SJSA1 (cell line): ENCODE measurements around the gene CDH9. TPM values are rescaled to one million over a fixed set of nuclear protein-coding genes. Genes with fewer than 3 reads are reported as not detected.

ENCODE experiments used
- DNase-seq, 2 experiments: peaks; one replicate each; pipeline ENCODE4 v3.0.0-alpha.2; 2015 to 2020; ENCODE audit warnings: low spot score in 2 of 2, low read depth in 1 of 2
- H3K27ac ChIP-seq: fragments of 250-450 bp; sonication (Bioruptor Pico); 2 replicates; pipeline ENCODE4 v1.5.1; 2020; ENCODE audit warnings: mild to moderate bottlenecking, moderate library complexity
- H3K27me3 ChIP-seq: fragments of 250-450 bp; sonication (Bioruptor Pico); replicated peaks from 2 replicates; pipeline ENCODE4 v1.5.1; 2020; ENCODE audit warnings: mild to moderate bottlenecking, moderate library complexity
- H3K36me3 ChIP-seq: fragments of 250-450 bp; sonication (Bioruptor Pico); 2 replicates; pipeline ENCODE4 v1.5.1; 2020; ENCODE audit warnings: mild to moderate bottlenecking
- H3K4me1 ChIP-seq: fragments of 250-450 bp; sonication (Bioruptor Pico); replicated peaks from 2 replicates; pipeline ENCODE4 v1.6.1; 2021; ENCODE audit warnings: mild to moderate bottlenecking
- H3K4me3 ChIP-seq: fragments of 250-450 bp; sonication (Bioruptor Pico); 2 replicates; pipeline ENCODE4 v1.5.1; 2020; ENCODE audit warnings: mild to moderate bottlenecking
- H3K9me3 ChIP-seq: fragments of 250-450 bp; sonication (Bioruptor Pico); replicated peaks from 2 replicates; pipeline ENCODE4 v1.5.1; 2020; ENCODE audit warnings: mild to moderate bottlenecking
- total RNA-seq: library from RNA; depleted of rRNA; stranded (reverse); fragments of >200 nt; shearing (Covaris generic); gene quantifications from 2 replicates; pipeline ENCODE4 v1.2.3, GENCODE V29; 2014

Gene CDH9
- total RNA-seq, 1 experiment from 2014 or later = not detected

DNA sequence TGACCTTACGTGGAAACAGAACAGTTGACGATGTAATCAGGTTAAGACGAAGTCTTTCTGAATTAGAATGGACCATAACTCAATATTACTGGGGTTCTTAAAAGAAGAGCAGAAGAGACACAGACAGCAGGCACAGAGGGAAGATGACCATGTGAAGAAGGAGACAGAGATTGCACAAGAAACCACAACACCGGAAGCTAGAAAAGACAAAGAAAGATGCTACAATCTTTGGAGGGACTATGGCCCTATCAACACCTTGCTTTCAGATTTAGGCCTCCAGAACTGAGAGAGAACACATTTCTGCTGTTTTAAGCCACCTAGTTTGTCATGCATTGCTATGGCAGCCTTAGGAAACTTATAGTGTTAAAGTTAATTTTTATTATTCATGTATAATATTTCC is 27.1 kb downstream of the CDH9 start:
- H3K4me3 ChIP-seq = no peak overlapping the region
- H3K4me1 ChIP-seq = no peaks in the 10 kb centered on the region
- no peaks in the 10 kb centered on the region for H3K36me3 ChIP-seq
- DNase-seq = no peak
- H3K27ac ChIP-seq = no peak overlapping the region
- no peaks in the 10 kb centered on the region for H3K9me3 ChIP-seq
- H3K27me3 ChIP-seq = no peaks in the 10 kb centered on the region

GRCh38 chr5:27010646-27011045 is 27.7 kb downstream of the CDH9 start:
- Histone ChIP-seq H3K4me3 (no peak overlapping the region), H3K36me3 (no peaks in the 10 kb centered on the region), H3K27ac (no peak overlapping the region), H3K4me1 (no peaks in the 10 kb centered on the region), H3K9me3 (no peaks in the 10 kb centered on the region), H3K27me3 (no peaks in the 10 kb centered on the region)
- no peak for DNase-seq

DNA sequence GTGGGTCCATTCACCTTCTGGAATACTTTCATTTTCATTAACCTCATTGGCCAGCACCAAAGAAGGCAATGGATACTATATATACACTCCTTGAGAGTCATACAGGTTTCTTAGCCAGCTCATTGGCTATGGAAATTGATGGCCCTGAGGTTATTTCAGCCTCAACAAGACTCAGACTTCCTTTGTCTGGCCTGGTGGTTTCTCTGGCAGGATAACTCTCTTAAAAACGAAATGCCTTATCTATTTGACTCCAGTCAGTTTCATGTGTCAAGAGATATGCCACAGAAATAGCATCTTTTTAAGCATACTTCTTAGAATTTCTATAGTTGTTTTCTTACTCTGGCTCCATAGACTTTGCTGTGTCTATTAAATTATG is 28.9 kb downstream of the CDH9 start:
- no peak overlapping the region for H3K27ac ChIP-seq
- no peaks in the 10 kb centered on the region for H3K4me1 ChIP-seq
- no peaks in the 10 kb centered on the region for H3K36me3 ChIP-seq
- no peaks in the 10 kb centered on the region for H3K9me3 ChIP-seq
- DNase-seq = no peak
- no peak overlapping the region for H3K4me3 ChIP-seq
- no peaks in the 10 kb centered on the region for H3K27me3 ChIP-seq

GRCh38 chr5:27008604-27009539 is 29.5 kb downstream of the CDH9 start:
- DNase-seq = no peak
- Histone ChIP-seq H3K4me3 (no peak overlapping the region), H3K36me3 (no peaks in the 10 kb centered on the region), H3K27ac (no peak overlapping the region), H3K27me3 (no peaks in the 10 kb centered on the region), H3K4me1 (no peaks in the 10 kb centered on the region), H3K9me3 (no peaks in the 10 kb centered on the region)

- Histone ChIP-seq H3K4me3 (no peak overlapping the region), H3K9me3 (no peaks in the 10 kb centered on the region), H3K27ac (no peak overlapping the region), H3K27me3 (no peaks in the 10 kb centered on the region), H3K4me1 (no peaks in the 10 kb centered on the region), H3K36me3 (no peaks in the 10 kb centered on the region)
- no peak for DNase-seq
Measured at GRCh38 chr5:27007121-27007520, 31.3 kb downstream of the CDH9 start.

GRCh38 chr5:26986985-26987384 is 51.4 kb downstream of the CDH9 start:
- Histone ChIP-seq H3K9me3 (no peaks in the 10 kb centered on the region), H3K4me3 (no peak overlapping the region), H3K27me3 (no peaks in the 10 kb centered on the region), H3K27ac (no peak overlapping the region), H3K4me1 (no peaks in the 10 kb centered on the region), H3K36me3 (no peaks in the 10 kb centered on the region)
- DNase-seq = no peak

DNA sequence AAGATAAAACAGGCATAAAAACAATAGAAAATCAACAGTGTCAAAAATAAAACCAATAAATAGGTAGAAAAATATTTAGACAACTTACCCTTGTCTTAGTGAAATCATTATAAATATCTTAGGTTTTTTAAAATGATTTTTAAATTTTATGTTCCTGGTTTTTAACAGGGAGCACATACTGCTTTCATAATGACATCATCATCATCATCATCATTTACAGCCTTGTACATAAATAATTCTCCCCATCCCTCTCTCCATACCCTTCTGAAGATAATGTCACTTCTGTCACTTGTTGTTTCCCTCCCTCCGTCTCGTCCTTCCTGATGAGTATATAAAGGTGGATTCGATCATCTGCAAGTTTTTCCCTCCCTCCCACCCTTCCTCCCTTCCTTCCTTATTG is 56.6 kb downstream of the CDH9 start:
- no peak overlapping the region for H3K4me3 ChIP-seq
- no peaks in the 10 kb centered on the region for H3K27me3 ChIP-seq
- H3K9me3 ChIP-seq = no peaks in the 10 kb centered on the region

GRCh38 chr5:26959290-26959689 is 79.1 kb downstream of the CDH9 start:
- Histone ChIP-seq H3K27me3 (no peaks in the 10 kb centered on the region), H3K4me3 (no peak overlapping the region), H3K36me3 (no peaks in the 10 kb centered on the region), H3K9me3 (no peaks in the 10 kb centered on the region), H3K27ac (no peak overlapping the region), H3K4me1 (no peaks in the 10 kb centered on the region)
- DNase-seq = no peak

More for the DNA sequence above, 56.6 kb downstream of the CDH9 start:
- no peaks in the 10 kb centered on the region for H3K4me1 ChIP-seq
- no peak overlapping the region for H3K27ac ChIP-seq
- no peaks in the 10 kb centered on the region for H3K36me3 ChIP-seq
- DNase-seq = no peak

- DNase-seq = no peak
- no peak overlapping the region for H3K4me3 ChIP-seq
Measured at GRCh38 chr5:26955161-26955560, 83.2 kb downstream of the CDH9 start.

DNA sequence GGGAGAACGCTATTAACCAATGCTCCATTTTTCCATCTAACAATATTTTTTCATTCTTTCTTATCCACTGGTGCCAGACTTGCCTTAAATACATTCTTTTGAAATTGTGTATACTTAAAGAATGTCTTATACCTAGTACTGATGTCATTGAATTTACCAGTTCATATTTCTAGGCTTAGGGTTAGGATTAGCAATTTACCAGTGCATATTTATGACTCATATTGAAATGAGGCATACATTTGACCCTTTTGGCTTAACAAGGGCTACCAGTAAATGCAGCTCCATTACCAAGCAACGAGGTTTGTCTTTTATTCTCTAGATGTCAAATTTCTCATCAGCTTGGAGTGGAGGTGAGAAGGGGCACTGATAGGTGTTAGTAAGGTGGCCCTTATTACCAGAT is 89.5 kb downstream of the CDH9 start:
- DNase-seq = no peak

More at GRCh38 chr5:26955161-26955560, 83.2 kb downstream of the CDH9 start:
- no peak overlapping the region for H3K27ac ChIP-seq
- no peaks in the 10 kb centered on the region for H3K9me3 ChIP-seq
- H3K27me3 ChIP-seq = no peaks in the 10 kb centered on the region
- no peaks in the 10 kb centered on the region for H3K4me1 ChIP-seq
- H3K36me3 ChIP-seq = no peaks in the 10 kb centered on the region

GRCh38 chr5:26945901-26946300 is 92.5 kb downstream of the CDH9 start:
- H3K4me1 ChIP-seq = no peaks in the 10 kb centered on the region
- DNase-seq = no peak

More for the DNA sequence above, 89.5 kb downstream of the CDH9 start:
- no peak overlapping the region for H3K27ac ChIP-seq
- H3K9me3 ChIP-seq = no peaks in the 10 kb centered on the region
- H3K4me3 ChIP-seq = no peak overlapping the region
- H3K27me3 ChIP-seq = no peaks in the 10 kb centered on the region
- no peaks in the 10 kb centered on the region for H3K4me1 ChIP-seq
- no peaks in the 10 kb centered on the region for H3K36me3 ChIP-seq

DNA sequence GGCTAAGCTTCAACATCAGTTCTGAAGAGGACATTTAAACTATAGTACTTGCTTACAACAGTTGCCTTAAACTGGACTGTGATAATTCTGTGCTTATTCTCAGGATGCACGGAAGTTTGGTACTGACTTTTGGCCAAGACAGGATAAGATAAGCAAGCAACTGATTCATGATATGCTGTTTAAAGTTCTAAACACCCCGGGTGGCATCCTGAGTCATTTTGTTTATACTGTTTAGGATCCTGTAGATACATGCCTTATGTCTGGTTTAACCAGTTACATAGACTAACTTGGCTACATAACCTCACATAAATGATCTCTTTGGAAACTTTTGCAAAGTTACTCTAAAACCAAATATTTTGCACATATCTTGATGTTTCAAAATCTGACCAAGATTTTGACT is 95.9 kb downstream of the CDH9 start:
- Histone ChIP-seq H3K27me3 (no peaks in the 10 kb centered on the region), H3K27ac (no peak overlapping the region), H3K36me3 (no peaks in the 10 kb centered on the region), H3K4me1 (no peaks in the 10 kb centered on the region), H3K9me3 (no peaks in the 10 kb centered on the region), H3K4me3 (no peak overlapping the region)
- no peak for DNase-seq

More at GRCh38 chr5:26945901-26946300, 92.5 kb downstream of the CDH9 start:
- Histone ChIP-seq H3K36me3 (no peaks in the 10 kb centered on the region), H3K27me3 (no peaks in the 10 kb centered on the region), H3K9me3 (no peaks in the 10 kb centered on the region), H3K4me3 (no peak overlapping the region), H3K27ac (no peak overlapping the region)

DNA sequence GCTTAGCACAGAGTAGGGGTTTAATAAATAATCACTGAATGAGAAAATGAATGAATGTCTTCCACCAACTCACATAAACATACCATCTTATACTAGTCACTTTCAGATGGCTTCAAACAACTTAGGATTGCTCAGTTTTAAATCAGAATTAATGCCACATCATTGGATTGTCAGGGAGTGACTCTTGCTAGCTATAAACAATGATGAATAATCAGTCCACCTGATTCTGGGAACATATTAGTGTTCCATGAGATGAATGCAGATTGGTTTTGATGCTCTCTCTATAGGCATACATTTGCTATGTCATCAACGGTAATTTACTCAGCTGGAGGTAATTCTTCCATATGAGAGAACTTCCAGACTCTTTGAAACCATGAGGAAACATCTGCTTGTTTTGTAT is 97.4 kb downstream of the CDH9 start:
- Histone ChIP-seq H3K27ac (no peak overlapping the region), H3K9me3 (no peaks in the 10 kb centered on the region), H3K27me3 (no peaks in the 10 kb centered on the region), H3K4me1 (no peaks in the 10 kb centered on the region), H3K4me3 (no peak overlapping the region), H3K36me3 (no peaks in the 10 kb centered on the region)
- no peak for DNase-seq

DNA sequence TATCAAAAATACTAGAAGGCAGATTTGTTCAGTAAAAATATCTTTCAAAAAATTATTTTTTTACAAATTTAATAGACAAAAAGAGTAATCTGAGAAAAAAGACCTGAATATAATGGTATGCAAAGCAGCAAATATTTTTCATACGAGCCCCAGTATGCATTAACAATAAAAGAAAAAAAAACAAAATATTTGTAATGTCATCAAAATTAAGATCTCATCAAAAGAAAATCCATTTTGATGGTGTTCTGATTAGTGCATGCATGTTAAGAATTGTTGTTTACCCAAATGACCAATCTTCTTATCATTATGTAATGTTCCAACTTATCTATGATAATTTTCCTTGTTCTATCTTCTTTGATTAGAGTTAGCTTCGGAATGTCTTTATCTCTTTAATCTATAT is 106.1 kb downstream of the CDH9 start:
- Histone ChIP-seq H3K36me3 (no peaks in the 10 kb centered on the region), H3K4me3 (no peak overlapping the region), H3K27ac (no peak overlapping the region), H3K4me1 (no peaks in the 10 kb centered on the region), H3K27me3 (no peaks in the 10 kb centered on the region), H3K9me3 (no peaks in the 10 kb centered on the region)
- DNase-seq = no peak
